ENCODE measurements around the gene DZIP1. TPM values are rescaled to one million over a fixed set of nuclear protein-coding genes. Genes with fewer than 3 reads are reported as not detected.

The DZIP1 gene
- total and polyA plus RNA-seq, 10 donors = 2.9 to 8.5 (median 5.2) TPM

GRCh38 chr13:95553581-95554385 lies 90.7 kb downstream of the DZIP1 start:
- peaks cover 0 to 76% (median 40%) of the 10 kb centered on the region in 7 donors for H3K27me3 ChIP-seq (replicated peaks in 1 of 7)
- peaks cover 4 to 26% (median 21%) of the 10 kb centered on the region in 6 donors for H3K4me1 ChIP-seq
- H3K9me3 ChIP-seq = no peaks in the 10 kb centered on the region
- H3K36me3 ChIP-seq = no peaks in the 10 kb centered on the region
- WGBS, 5 donors = 17 to 32% (median 17%) methylated on average over 29 of the region's 29 CpGs
- no peak for DNase-seq
- TF ChIP-seq POLR2AphosphoS5 (IDR thresholded peaks at IDR 0.05) = no peak
- no peak for TF ChIP-seq POLR2A (IDR thresholded peaks at IDR 0.05)
- no peak for TF ChIP-seq CTCF (IDR thresholded peaks at IDR 0.05 in 8 of 11, conservative IDR thresholded peaks at IDR 0.05 in 3 of 11)
- H3K27ac ChIP-seq = no peak overlapping the region
- peak overlapping the region in 2 of 8 donors; percentile 17 to 59 for H3K4me3 ChIP-seq
- intact Hi-C loops (cut with DNase I; ENCODE audit: low total_unique reads) = no loop called here

- Histone ChIP-seq H3K4me1 (peaks cover 4 to 26% (median 21%) of the 10 kb centered on the region in 6 donors), H3K36me3 (no peaks in the 10 kb centered on the region), H3K27ac (no peak within 1 kb of the TSS), H3K27me3 (replicated peaks in 1 of 7) (peaks cover 0 to 78% (median 40%) of the 10 kb centered on the region in 7 donors), H3K9me3 (no peaks in the 10 kb centered on the region), H3K4me3 (peak within 1 kb of the TSS in 4 of 8 donors; percentile 12 to 59 (median 16))
- WGBS, 5 donors = 2 to 9% (median 4%) methylated on average over 26 to 70 of the region's 70 CpGs
- intact Hi-C loops (cut with DNase I; ENCODE audit: low total_unique reads) = no loop called here
- DNase-seq = peak; percentile 77
- no peak for TF ChIP-seq POLR2AphosphoS5 (IDR thresholded peaks at IDR 0.05)
- no peak for TF ChIP-seq POLR2A (IDR thresholded peaks at IDR 0.05)
- TF ChIP-seq CTCF (IDR thresholded peaks at IDR 0.05 in 8 of 11, conservative IDR thresholded peaks at IDR 0.05 in 3 of 11) = no peak
These were observed 91.7 kb downstream of the DZIP1 start, which contains the start of gene CLDN10 for GRCh38 chr13:95552539-95553441. CLDN10 (plus strand) TSS chr13:95552720; CDS start chr13:95552754, 34 bp downstream.

- Histone ChIP-seq H3K36me3 (no peaks in the 10 kb centered on the region), H3K27ac (no peak overlapping the region), H3K27me3 (replicated peaks in 1 of 7) (peaks cover 0 to 73% (median 40%) of the 10 kb centered on the region in 7 donors), H3K9me3 (no peaks in the 10 kb centered on the region), H3K4me1 (peaks cover 4 to 26% (median 21%) of the 10 kb centered on the region in 6 donors), H3K4me3 (peak overlapping the region in 3 of 8 donors; percentile 12 to 59 (median 17))
- TF ChIP-seq CTCF (IDR thresholded peaks at IDR 0.05 in 8 of 11, conservative IDR thresholded peaks at IDR 0.05 in 3 of 11) (no peak), POLR2AphosphoS5 (IDR thresholded peaks at IDR 0.05) (no peak), POLR2A (IDR thresholded peaks at IDR 0.05) (no peak)
- intact Hi-C loops (cut with DNase I; ENCODE audit: low total_unique reads) = no loop called here
- WGBS, 5 donors = 16 to 21% (median 18%) methylated on average over 17 of the region's 17 CpGs
- no peak for DNase-seq
These were observed 92.3 kb downstream of the DZIP1 start for GRCh38 chr13:95552208-95552538.
